ENCODE measurements around the gene STK39. TPM values are rescaled to one million over a fixed set of nuclear protein-coding genes. Genes with fewer than 3 reads are reported as not detected.

Gene STK39
- polyA plus RNA-seq, 1 experiment = 25.2 TPM

- 0 out of 2 replicates have a peak, but pooled peaks cover 3% of the 10 kb centered on the region for H3K9me3 ChIP-seq (ENCODE audit: control insufficient read depth, insufficient read depth, low read length)
- DNase-seq (ENCODE audit: low read depth, low spot score) = no peak
- no peak overlapping the region for H3K27ac ChIP-seq (ENCODE audit: low read depth, low read length)
- CTCF ChIA-PET = no interaction called here
- no peaks in the 10 kb centered on the region for H3K27me3 ChIP-seq (ENCODE audit: control insufficient read depth, insufficient read depth, low read length)
- TF ChIP-seq, protein P1, sequence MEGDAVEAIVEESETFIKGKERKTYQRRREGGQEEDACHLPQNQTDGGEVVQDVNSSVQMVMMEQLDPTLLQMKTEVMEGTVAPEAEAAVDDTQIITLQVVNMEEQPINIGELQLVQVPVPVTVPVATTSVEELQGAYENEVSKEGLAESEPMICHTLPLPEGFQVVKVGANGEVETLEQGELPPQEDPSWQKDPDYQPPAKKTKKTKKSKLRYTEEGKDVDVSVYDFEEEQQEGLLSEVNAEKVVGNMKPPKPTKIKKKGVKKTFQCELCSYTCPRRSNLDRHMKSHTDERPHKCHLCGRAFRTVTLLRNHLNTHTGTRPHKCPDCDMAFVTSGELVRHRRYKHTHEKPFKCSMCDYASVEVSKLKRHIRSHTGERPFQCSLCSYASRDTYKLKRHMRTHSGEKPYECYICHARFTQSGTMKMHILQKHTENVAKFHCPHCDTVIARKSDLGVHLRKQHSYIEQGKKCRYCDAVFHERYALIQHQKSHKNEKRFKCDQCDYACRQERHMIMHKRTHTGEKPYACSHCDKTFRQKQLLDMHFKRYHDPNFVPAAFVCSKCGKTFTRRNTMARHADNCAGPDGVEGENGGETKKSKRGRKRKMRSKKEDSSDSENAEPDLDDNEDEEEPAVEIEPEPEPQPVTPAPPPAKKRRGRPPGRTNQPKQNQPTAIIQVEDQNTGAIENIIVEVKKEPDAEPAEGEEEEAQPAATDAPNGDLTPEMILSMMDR (IDR thresholded peaks at IDR 0.05; ENCODE audit: low read depth, low read length) = no peak
- no peak overlapping the region for H3K4me3 ChIP-seq (ENCODE audit: low read depth, low read length)
- POLR2A ChIA-PET = no interaction called here
Observed at GRCh38 chr2:168256448-168256847, 9.1 kb upstream of the STK39 start.

DNA sequence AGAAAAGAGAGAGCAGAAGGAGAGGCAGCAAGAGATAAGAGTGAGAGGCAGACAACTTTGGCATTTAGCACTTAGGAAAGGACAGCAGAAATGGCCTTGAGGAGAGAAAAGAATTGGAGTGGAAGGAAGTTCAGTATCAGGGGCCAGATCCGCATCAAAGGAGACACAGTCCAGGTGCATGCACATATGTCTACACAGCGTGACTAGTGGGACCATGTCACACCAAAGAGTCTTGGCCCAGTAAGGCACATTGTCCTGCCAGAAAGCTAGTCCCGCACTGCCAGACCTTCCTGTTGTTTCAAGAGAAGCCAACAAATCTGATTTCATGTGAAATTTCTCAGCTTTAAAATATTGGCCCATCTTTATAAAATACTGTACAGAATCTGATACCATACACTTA is 8.5 kb upstream of the STK39 start:
- CTCF ChIA-PET = no interaction called here
- 0 out of 2 replicates have a peak, but pooled peaks cover 3% of the 10 kb centered on the region for H3K9me3 ChIP-seq (ENCODE audit: control insufficient read depth, insufficient read depth, low read length)
- no peak overlapping the region for H3K4me3 ChIP-seq (ENCODE audit: low read depth, low read length)
- POLR2A ChIA-PET = no interaction called here
- H3K27me3 ChIP-seq (ENCODE audit: control insufficient read depth, insufficient read depth, low read length) = no peaks in the 10 kb centered on the region
- TF ChIP-seq, protein P1 (IDR thresholded peaks at IDR 0.05; ENCODE audit: low read depth, low read length) = no peak
- DNase-seq (ENCODE audit: low read depth, low spot score) = no peak
- no peak overlapping the region for H3K27ac ChIP-seq (ENCODE audit: low read depth, low read length)

- no peak for DNase-seq (ENCODE audit: low read depth, low spot score)
- TF ChIP-seq, protein P1 (IDR thresholded peaks at IDR 0.05; ENCODE audit: low read depth, low read length) = no peak
Observed at GRCh38 chr2:168255103-168255502, 7.7 kb upstream of the STK39 start.

DNA sequence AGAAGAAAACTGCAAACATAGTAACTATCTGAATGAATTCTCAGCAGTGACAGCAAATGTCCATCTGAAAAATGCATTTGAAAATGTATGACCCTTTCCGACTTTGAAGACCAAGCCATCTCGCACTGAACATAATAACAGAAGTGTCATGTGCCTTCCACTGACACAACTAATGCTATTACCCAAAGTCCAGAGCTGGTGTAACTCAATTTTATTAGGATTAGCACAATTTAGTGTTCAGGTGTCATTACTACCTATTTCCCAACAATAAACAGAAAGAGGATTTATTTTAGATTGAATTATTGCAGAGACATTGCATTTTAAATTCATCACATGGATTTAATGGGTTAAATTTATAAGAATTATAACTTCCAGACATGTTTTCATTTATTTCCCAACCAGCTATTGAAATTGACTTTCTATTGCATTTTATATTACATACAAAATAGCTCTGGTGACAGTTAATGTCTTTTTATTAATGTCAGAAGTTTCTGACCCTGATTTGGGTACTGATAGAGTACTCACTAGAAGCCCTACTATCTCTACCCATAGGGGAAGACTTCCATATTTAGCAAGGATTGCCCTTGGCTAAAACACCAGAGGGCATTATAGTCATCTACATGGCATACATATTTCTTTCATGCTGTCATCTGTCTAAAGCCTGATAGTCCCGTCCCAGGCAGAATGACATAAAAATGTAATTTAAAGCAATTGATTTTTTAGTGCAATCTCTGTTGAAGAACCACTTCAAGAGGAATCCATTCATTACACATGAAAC is 7.0 kb upstream of the STK39 start:
- TF ChIP-seq, protein P1 (IDR thresholded peaks at IDR 0.05; ENCODE audit: low read depth, low read length) = no peak
- ChIA-PET POLR2A (no interaction called here), CTCF (interaction anchor here (0.5 kb wide), 1 partner anchor 27 kb away, joined by 3 read pairs; no protein-coding TSS in a partner anchor)
- no peak overlapping the region for H3K4me3 ChIP-seq (ENCODE audit: low read depth, low read length)
- H3K9me3 ChIP-seq (ENCODE audit: control insufficient read depth, insufficient read depth, low read length) = no peaks in the 10 kb centered on the region
- H3K27ac ChIP-seq (ENCODE audit: low read depth, low read length) = no peak overlapping the region
- H3K27me3 ChIP-seq (ENCODE audit: control insufficient read depth, insufficient read depth, low read length) = no peaks in the 10 kb centered on the region
- DNase-seq (ENCODE audit: low read depth, low spot score) = no peak

More at GRCh38 chr2:168255103-168255502, 7.7 kb upstream of the STK39 start:
- ChIA-PET POLR2A (no interaction called here), CTCF (interaction anchor here (0.5 kb wide), 1 partner anchor 26 kb away, joined by 3 read pairs; no protein-coding TSS in a partner anchor)
- Histone ChIP-seq H3K27me3 (ENCODE audit: control insufficient read depth, insufficient read depth, low read length) (no peaks in the 10 kb centered on the region), H3K9me3 (ENCODE audit: control insufficient read depth, insufficient read depth, low read length) (0 out of 2 replicates have a peak, but pooled peaks cover 3% of the 10 kb centered on the region), H3K4me3 (ENCODE audit: low read depth, low read length) (no peak overlapping the region), H3K27ac (ENCODE audit: low read depth, low read length) (no peak overlapping the region)

DNA sequence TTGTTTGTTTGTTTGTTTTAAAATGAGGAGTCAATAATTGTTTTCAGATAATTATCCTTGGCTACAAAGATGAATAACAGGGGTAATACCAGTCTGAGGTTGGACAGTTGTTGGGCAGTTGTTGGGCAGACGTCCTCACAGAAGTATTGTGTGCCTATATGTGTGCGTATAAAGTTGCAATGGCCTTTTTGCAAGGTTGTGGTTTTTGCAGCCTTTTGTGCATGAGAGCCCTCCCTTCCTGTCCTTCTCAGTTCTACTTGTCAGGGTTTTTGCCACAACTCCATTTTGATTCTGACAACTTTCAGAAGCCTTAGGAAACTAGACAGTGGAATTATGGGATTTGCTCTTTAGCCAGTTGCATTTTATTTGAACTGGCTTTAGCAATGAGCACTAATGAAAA is 6.0 kb upstream of the STK39 start:
- CTCF ChIA-PET = no interaction called here
- TF ChIP-seq, protein P1 (IDR thresholded peaks at IDR 0.05; ENCODE audit: low read depth, low read length) = no peak
- no peaks in the 10 kb centered on the region for H3K27me3 ChIP-seq (ENCODE audit: control insufficient read depth, insufficient read depth, low read length)

More for the DNA sequence above, 6.0 kb upstream of the STK39 start:
- DNase-seq (ENCODE audit: low read depth, low spot score) = no peak
- Histone ChIP-seq H3K4me3 (ENCODE audit: low read depth, low read length) (no peak overlapping the region), H3K27ac (ENCODE audit: low read depth, low read length) (no peak overlapping the region), H3K9me3 (ENCODE audit: control insufficient read depth, insufficient read depth, low read length) (no peaks in the 10 kb centered on the region)
- POLR2A ChIA-PET = no interaction called here

All from AG04450 (cell line).